Endothelial cell of umbilical vein (primary cell): ENCODE measurements around the gene KCNK16. TPM values are rescaled to one million over a fixed set of nuclear protein-coding genes. Genes with fewer than 3 reads are reported as not detected.

Experiments used
- BruUV-seq: library from RNA; stranded (reverse); fragments of 400-500 nt; replicated peaks from 2 replicates; lab custom pipeline; 2021; lab: Mats Ljungman, UMichigan
- CTCF ChIA-PET: fragments of 300-600, 350-600 bp; sonication (Branson Sonifier 250); formaldehyde crosslinking; loops from one replicate; lab custom pipeline; 2021; ENCODE audit warnings: antibody characterized with exemption, inconsistent platforms; lab: Charles Lee
- POLR2A ChIA-PET: fragments of 300-600, 350-600 bp; sonication (Branson Sonifier 250); formaldehyde crosslinking; loops from one replicate; lab custom pipeline; 2021; ENCODE audit warnings: antibody characterized with exemption, inconsistent platforms; lab: Charles Lee
- DNase-seq: peaks from one replicate; pipeline ENCODE4 v3.0.0-alpha.2; 2011; ENCODE audit warnings: low read depth, low spot score
- FAIRE-seq: peaks from 2 replicates; lab custom pipeline; 2011; peaks lifted over from hg19 to GRCh38; lab: Jason Lieb, UNC
- H2AFZ ChIP-seq: 2 replicates; pipeline ENCODE4 v1.6.0; 2012; ENCODE audit warnings: low read depth, low read length, control low read depth, inconsistent platforms
- H3K27ac ChIP-seq: 2 replicates; pipeline ENCODE4 v1.5.1; 2011; ENCODE audit warnings: low read depth, mild to moderate bottlenecking, control low read depth, low read length, moderate library complexity; ENCODE audit not compliant: insufficient read depth
- H3K27me3 ChIP-seq, 2 experiments: 2 replicates each; pipeline versions ENCODE4 v1.6.0 to v1.6.1; 2011; ENCODE audit warnings: low read length in 2 of 2, mixed read lengths in 1 of 2; ENCODE audit not compliant: control insufficient read depth in 2 of 2, insufficient read depth in 2 of 2
- H3K36me3 ChIP-seq, 2 experiments: 2 replicates in 1 of 2; 3 replicates in 1 of 2; pipeline ENCODE4 v1.5.1; 2011; ENCODE audit warnings: low read length in 2 of 2, mild to moderate bottlenecking in 1 of 2, moderate library complexity in 1 of 2; ENCODE audit not compliant: control insufficient read depth in 2 of 2, insufficient read depth in 2 of 2; ENCODE audit errors: extremely low read depth in 1 of 2
- H3K4me1 ChIP-seq: 3 replicates; pipeline ENCODE4 v1.5.1; 2011; ENCODE audit warnings: mild to moderate bottlenecking, low read length; ENCODE audit not compliant: control insufficient read depth, insufficient read depth; ENCODE audit errors: extremely low read depth
- H3K4me2 ChIP-seq: 2 replicates; pipeline ENCODE4 v1.6.1; 2011; ENCODE audit warnings: low read length, control low read depth, mixed read lengths; ENCODE audit not compliant: insufficient read depth
- H3K4me3 ChIP-seq, 3 experiments: fragments of 200-600 bp in 1 of 3; sonication (generic), shearing (Covaris generic) in 1 of 3; replicated peaks in 1 of 3; 2 replicates each; pipeline ENCODE4 v1.5.1; 2011 to 2016; ENCODE audit warnings: control low read depth in 3 of 3, low read length in 3 of 3, mild to moderate bottlenecking in 2 of 3, inconsistent platforms in 1 of 3, low read depth in 1 of 3, moderate library complexity in 1 of 3; ENCODE audit not compliant: insufficient read depth in 1 of 3
- H3K79me2 ChIP-seq: 2 replicates; pipeline ENCODE4 v1.6.0; 2012; ENCODE audit warnings: low read length, inconsistent platforms; ENCODE audit not compliant: control insufficient read depth, insufficient read depth
- H3K9ac ChIP-seq: replicated peaks from 2 replicates; pipeline ENCODE3; 2011; ENCODE audit warnings: low read length, control low read depth; ENCODE audit not compliant: insufficient read depth; ENCODE audit errors: extremely low read depth
- H3K9me1 ChIP-seq: replicated peaks from 3 replicates; pipeline ENCODE4 v1.6.0; 2011; ENCODE audit warnings: mild to moderate bottlenecking, low read length; ENCODE audit not compliant: control insufficient read depth, insufficient read depth; ENCODE audit errors: extremely low read depth
- H3K9me3 ChIP-seq: replicated peaks from 2 replicates; pipeline ENCODE4 v1.5.1; 2012; ENCODE audit warnings: low read length, inconsistent platforms; ENCODE audit not compliant: control insufficient read depth, insufficient read depth
- H4K20me1 ChIP-seq: replicated peaks from 2 replicates; pipeline ENCODE3; 2011; ENCODE audit warnings: mild to moderate bottlenecking, low read length; ENCODE audit not compliant: control insufficient read depth, insufficient read depth; ENCODE audit errors: extremely low read depth
- EZH2 ChIP-seq: IDR thresholded peaks from 2 replicates; pipeline ENCODE4 v1.6.1; 2012; ENCODE audit warnings: borderline replicate concordance, low read depth, mild to moderate bottlenecking, moderate library complexity, low read length, inconsistent platforms; ENCODE audit not compliant: severe bottlenecking
- FOS ChIP-seq: IDR thresholded peaks from 2 replicates; pipeline ENCODE4 v1.6.1; 2011; ENCODE audit warnings: mild to moderate bottlenecking, low read length, moderate library complexity, borderline replicate concordance; ENCODE audit not compliant: insufficient read depth
- GATA2 ChIP-seq: IDR thresholded peaks from 2 replicates; pipeline ENCODE4 v1.7.0; 2011; ENCODE audit warnings: low read depth, mild to moderate bottlenecking, moderate library complexity, mixed read lengths, low read length; ENCODE audit not compliant: insufficient read length, insufficient read depth
- JUN ChIP-seq: IDR thresholded peaks from 2 replicates; pipeline ENCODE4 v1.6.1; 2011; ENCODE audit warnings: borderline replicate concordance, low read depth; ENCODE audit not compliant: insufficient read length, insufficient read depth
- MYC ChIP-seq: IDR thresholded peaks from one replicate; pipeline ENCODE4 v1.6.1; 2011; ENCODE audit warnings: mild to moderate bottlenecking, low read depth, low read length
- POLR2A ChIP-seq: IDR thresholded peaks from 2 replicates; pipeline ENCODE4 v1.6.1; 2012; ENCODE audit warnings: low read depth, mild to moderate bottlenecking, control low read depth, low read length
- POLR2AphosphoS5 ChIP-seq: IDR thresholded peaks from 2 replicates; pipeline ENCODE4 v1.6.1; 2012; ENCODE audit warnings: low read depth, mild to moderate bottlenecking, control low read depth, low read length, moderate library complexity; ENCODE audit not compliant: insufficient read depth
- dilution Hi-C: fragments of 300-500 bp; cut with MboI; formaldehyde crosslinking; loops from one replicate; pipeline ENCODE4 v1.15.0; 2019; ENCODE audit warnings: low sequenced_read_pairs; ENCODE audit not compliant: extremely low pct_ligation_motif_present
- intact Hi-C: fragments of 100-400 bp; cut with micrococcal nuclease; formaldehyde crosslinking; loops from one replicate; pipeline ENCODE4 v1.10.0; 2022
- polyA plus RNA-seq, 4 experiments: library from polyadenylated mRNA; depleted of rRNA in 3 of 4; stranded (reverse) in 3 of 4; unstranded in 1 of 4; fragments of >200 nt; gene quantifications; 2 replicates each; pipeline versions ENCODE4 v1.2.1 to v1.2.3, GENCODE V29; 2011 to 2012; ENCODE audit warnings: missing spikeins in 1 of 4
- total RNA-seq: library from RNA; stranded (reverse); gene quantifications from 2 replicates; pipeline ENCODE4 v1.2.3, GENCODE V29; 2021
- TF ChIP-seq, protein P1 (sequence below): IDR thresholded peaks from 2 replicates; pipeline ENCODE4 v1.6.1; 2011; ENCODE audit not compliant: insufficient read depth, insufficient read length
- TF ChIP-seq, protein P2 (sequence below), 2 donors: IDR thresholded peaks; 1 replicate in 1 of 2; 2 replicates in 1 of 2; pipeline ENCODE4 v1.5.1; 2011; ENCODE audit warnings: low read length in 2 of 2, mild to moderate bottlenecking in 2 of 2, moderate library complexity in 2 of 2, control low read depth in 1 of 2, inconsistent platforms in 1 of 2, low read depth in 1 of 2; ENCODE audit not compliant: insufficient read depth in 1 of 2; ENCODE audit errors: extremely low read depth in 1 of 2

KCNK16 gene
- total and polyA plus RNA-seq, 2 donors (not counting 3 experiments of a cell fraction or from before 2014, with no cell fraction given), result not detected

DNA sequence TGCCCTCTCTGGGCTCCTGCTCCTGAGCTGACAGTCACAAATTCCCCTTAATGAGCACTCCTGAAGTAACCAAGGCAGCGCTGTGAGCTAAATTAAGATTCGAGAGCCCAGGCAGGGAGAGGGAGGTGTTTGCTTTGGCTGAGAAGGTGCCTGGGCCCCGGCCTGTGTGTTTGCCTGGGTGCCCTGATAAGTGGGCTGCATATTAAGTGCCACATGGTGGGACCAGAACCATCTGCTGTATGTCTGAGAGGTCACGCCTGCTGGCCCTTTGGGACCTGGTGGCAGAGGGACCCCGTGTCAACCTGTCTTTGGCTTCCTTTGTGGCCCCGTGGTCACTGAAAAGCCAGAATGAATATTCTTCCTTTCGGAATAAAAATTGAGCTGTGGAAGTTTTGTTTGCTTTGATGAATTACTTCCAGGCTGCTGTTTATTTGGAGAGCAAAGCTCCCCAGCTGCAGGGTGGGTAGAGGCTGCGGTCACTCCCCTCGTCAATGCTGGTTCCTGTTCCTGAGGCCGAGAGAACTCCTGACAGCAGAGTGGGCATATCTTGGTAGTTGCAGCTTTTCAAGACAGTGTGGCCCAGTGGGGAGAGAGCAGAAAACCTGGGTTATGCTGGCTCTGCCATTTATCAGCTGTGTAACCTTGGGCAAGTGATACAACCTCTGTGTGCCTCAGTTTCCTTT, 17.5 kb upstream of the KCNK16 start:
- no peaks in the 10 kb centered on the region for H3K79me2 ChIP-seq
- dilution Hi-C loops, result no loop called here
- FAIRE-seq, result no peak
- H3K36me3 ChIP-seq, result no peaks in the 10 kb centered on the region
- no peak for DNase-seq
- no peaks in the 10 kb centered on the region for H3K4me1 ChIP-seq
- H4K20me1 ChIP-seq, result no peaks in the 10 kb centered on the region
- ChIA-PET POLR2A (no interaction called here), CTCF (interaction anchor here (1.1 kb wide), 1 partner anchor 525 kb away, joined by 3 read pairs; no protein-coding TSS in a partner anchor)
- no peak overlapping the region for H3K4me3 ChIP-seq
- H3K9ac ChIP-seq, result no peak overlapping the region
- peaks cover 0 to 2% of the 10 kb centered on the region in 2 experiments for H3K27me3 ChIP-seq
- TF ChIP-seq EZH2 (no peak), POLR2AphosphoS5 (no peak), JUN (no peak), FOS (no peak), GATA2 (no peak), MYC (no peak), POLR2A (no peak)
- TF ChIP-seq, protein P1, sequence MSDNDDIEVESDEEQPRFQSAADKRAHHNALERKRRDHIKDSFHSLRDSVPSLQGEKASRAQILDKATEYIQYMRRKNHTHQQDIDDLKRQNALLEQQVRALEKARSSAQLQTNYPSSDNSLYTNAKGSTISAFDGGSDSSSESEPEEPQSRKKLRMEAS, result no peak
- TF ChIP-seq, protein P2, sequence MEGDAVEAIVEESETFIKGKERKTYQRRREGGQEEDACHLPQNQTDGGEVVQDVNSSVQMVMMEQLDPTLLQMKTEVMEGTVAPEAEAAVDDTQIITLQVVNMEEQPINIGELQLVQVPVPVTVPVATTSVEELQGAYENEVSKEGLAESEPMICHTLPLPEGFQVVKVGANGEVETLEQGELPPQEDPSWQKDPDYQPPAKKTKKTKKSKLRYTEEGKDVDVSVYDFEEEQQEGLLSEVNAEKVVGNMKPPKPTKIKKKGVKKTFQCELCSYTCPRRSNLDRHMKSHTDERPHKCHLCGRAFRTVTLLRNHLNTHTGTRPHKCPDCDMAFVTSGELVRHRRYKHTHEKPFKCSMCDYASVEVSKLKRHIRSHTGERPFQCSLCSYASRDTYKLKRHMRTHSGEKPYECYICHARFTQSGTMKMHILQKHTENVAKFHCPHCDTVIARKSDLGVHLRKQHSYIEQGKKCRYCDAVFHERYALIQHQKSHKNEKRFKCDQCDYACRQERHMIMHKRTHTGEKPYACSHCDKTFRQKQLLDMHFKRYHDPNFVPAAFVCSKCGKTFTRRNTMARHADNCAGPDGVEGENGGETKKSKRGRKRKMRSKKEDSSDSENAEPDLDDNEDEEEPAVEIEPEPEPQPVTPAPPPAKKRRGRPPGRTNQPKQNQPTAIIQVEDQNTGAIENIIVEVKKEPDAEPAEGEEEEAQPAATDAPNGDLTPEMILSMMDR (IDR thresholded peaks at IDR 0.05; ENCODE audit: extremely low read depth in 1 of 2, insufficient read depth in 1 of 2, low read depth in 1 of 2, low read length in 2 of 2), result no peak
- H3K4me2 ChIP-seq, result no peak overlapping the region
- BruUV-seq, result no TSS peak
- H3K9me3 ChIP-seq, result no peaks in the 10 kb centered on the region
- no peak overlapping the region for H2AFZ ChIP-seq
- no peaks in the 10 kb centered on the region for H3K9me1 ChIP-seq
- intact Hi-C loops, result loop anchor here (10.0 kb wide), 1 partner anchor 1505 kb away; no protein-coding TSS in a partner anchor
- no peak overlapping the region for H3K27ac ChIP-seq
